A673 (cell line): Measurements from ENCODE around the gene CDH12.

ENCODE experiments used
- EZH2 ChIP-seq: fragments of 200-600 bp; sonication (generic); IDR thresholded peaks from 2 replicates; pipeline ENCODE4 v1.6.1; 2017; ENCODE audit warnings: borderline replicate concordance, low read depth, mild to moderate bottlenecking, mixed read lengths, antibody characterized with exemption, low read length; ENCODE audit not compliant: poor library complexity, severe bottlenecking
- TF ChIP-seq, protein P1 (sequence below): fragments of 300-800, 200-600 bp; sonication (generic); conservative IDR thresholded peaks from 2 replicates; pipeline ENCODE4 v1.5.1; 2017; ENCODE audit warnings: low read depth, mild to moderate bottlenecking, antibody characterized with exemption, low read length, moderate library complexity, mixed read lengths

GRCh38 chr5:22596404-22596970 lies 256.7 kb downstream of the CDH12 start:
- TF ChIP-seq, protein P1, sequence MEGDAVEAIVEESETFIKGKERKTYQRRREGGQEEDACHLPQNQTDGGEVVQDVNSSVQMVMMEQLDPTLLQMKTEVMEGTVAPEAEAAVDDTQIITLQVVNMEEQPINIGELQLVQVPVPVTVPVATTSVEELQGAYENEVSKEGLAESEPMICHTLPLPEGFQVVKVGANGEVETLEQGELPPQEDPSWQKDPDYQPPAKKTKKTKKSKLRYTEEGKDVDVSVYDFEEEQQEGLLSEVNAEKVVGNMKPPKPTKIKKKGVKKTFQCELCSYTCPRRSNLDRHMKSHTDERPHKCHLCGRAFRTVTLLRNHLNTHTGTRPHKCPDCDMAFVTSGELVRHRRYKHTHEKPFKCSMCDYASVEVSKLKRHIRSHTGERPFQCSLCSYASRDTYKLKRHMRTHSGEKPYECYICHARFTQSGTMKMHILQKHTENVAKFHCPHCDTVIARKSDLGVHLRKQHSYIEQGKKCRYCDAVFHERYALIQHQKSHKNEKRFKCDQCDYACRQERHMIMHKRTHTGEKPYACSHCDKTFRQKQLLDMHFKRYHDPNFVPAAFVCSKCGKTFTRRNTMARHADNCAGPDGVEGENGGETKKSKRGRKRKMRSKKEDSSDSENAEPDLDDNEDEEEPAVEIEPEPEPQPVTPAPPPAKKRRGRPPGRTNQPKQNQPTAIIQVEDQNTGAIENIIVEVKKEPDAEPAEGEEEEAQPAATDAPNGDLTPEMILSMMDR = no peak
- no peak for TF ChIP-seq EZH2
